Natural killer cell (primary cell): ENCODE data around the gene TOGARAM2. TPM values are rescaled to one million over a fixed set of nuclear protein-coding genes. Genes with fewer than 3 reads are reported as not detected.

Source experiments
- ATAC-seq, 3 donors: fragments of 150-1000 bp in 2 of 3; fragments of 200-7000 bp in 1 of 3; cut with Tn5 transposase; 1 replicate in 1 of 3; 2 replicates in 2 of 3; pipeline ENCODE4 v1.10.0; 2021; ENCODE audit warnings: mild to moderate bottlenecking in 2 of 3, moderate library complexity in 2 of 3
- DNase-seq, 2 donors: peaks; one replicate each; pipeline versions ENCODE4 v3.0.0 to v3.0.0-alpha.2; 2013 to 2021; ENCODE audit warnings: mixed read lengths in 1 of 2
- H3K27ac ChIP-seq: one replicate; pipeline ENCODE4 v1.5.1; 2013; ENCODE audit warnings: mild to moderate bottlenecking, low read length
- H3K27me3 ChIP-seq: one replicate; pipeline ENCODE4 v1.6.1; 2013; ENCODE audit warnings: low read length; ENCODE audit not compliant: control insufficient read depth, insufficient read depth
- H3K36me3 ChIP-seq: one replicate; pipeline ENCODE4 v1.6.1; 2013; ENCODE audit warnings: low read length; ENCODE audit not compliant: control insufficient read depth, insufficient read depth
- H3K4me1 ChIP-seq: one replicate; pipeline ENCODE4 v1.6.1; 2013; ENCODE audit warnings: low read length; ENCODE audit not compliant: control insufficient read depth, insufficient read depth
- H3K4me3 ChIP-seq: one replicate; pipeline ENCODE4 v1.5.1; 2013; ENCODE audit warnings: low read length
- H3K9me3 ChIP-seq: one replicate; pipeline ENCODE4 v1.6.1; 2013; ENCODE audit warnings: low read length; ENCODE audit not compliant: control insufficient read depth, insufficient read depth
- H3K27ac Mint-ChIP-seq, 2 donors: one replicate each; pipeline ENCODE4 v1.8.0; 2022; ENCODE audit warnings: mild to moderate bottlenecking in 2 of 2, mixed read lengths in 2 of 2, moderate library complexity in 1 of 2
- H3K27me3 Mint-ChIP-seq, 2 donors: one replicate each; pipeline ENCODE4 v1.8.0; 2022; ENCODE audit warnings: low read depth in 2 of 2, mixed read lengths in 2 of 2
- H3K36me3 Mint-ChIP-seq: one replicate; pipeline ENCODE4 v1.8.0; 2022; ENCODE audit warnings: mixed read lengths
- H3K4me1 Mint-ChIP-seq, 2 donors: one replicate each; pipeline ENCODE4 v1.8.0; 2022; ENCODE audit warnings: mixed read lengths in 2 of 2
- H3K4me3 Mint-ChIP-seq: one replicate; pipeline ENCODE4 v1.8.0; 2022; ENCODE audit warnings: mild to moderate bottlenecking, moderate library complexity, mixed read lengths
- H3K9me3 Mint-ChIP-seq, 2 donors: one replicate each; pipeline ENCODE4 v1.8.0; 2022; ENCODE audit warnings: mixed read lengths in 2 of 2
- whole genome bisulfite sequencing: methylation state at CpG from one replicate; pipeline ENCODE4 v1.1.7; 2013; ENCODE audit warnings: missing lambda C conversion rate; ENCODE audit not compliant: insufficient coverage; 5-methylcytosine and 5-hydroxymethylcytosine counted together
- intact Hi-C: fragments of 100-400 bp; cut with micrococcal nuclease; formaldehyde crosslinking; loops from one replicate; pipeline ENCODE4 v1.14.2; 2022
- total RNA-seq, 4 donors: library from RNA; stranded (reverse); fragments of 120-200 nt in 1 of 4; gene quantifications; one replicate each; pipeline versions ENCODE4 v1.2.3 to v1.2.4, GENCODE V29; 2013 to 2022
- TF ChIP-seq, protein P1 (sequence below): fragments of 200-600 bp; IDR thresholded peaks from one replicate; pipeline ENCODE4 v1.8.0; 2022; ENCODE audit warnings: antibody characterized with exemption

Gene TOGARAM2
- total RNA-seq, 3 donors from 2014 or later (not counting 1 experiment from before 2014, with no cell fraction given), result 25.9 to 53.2 (median 30.8) TPM

DNA sequence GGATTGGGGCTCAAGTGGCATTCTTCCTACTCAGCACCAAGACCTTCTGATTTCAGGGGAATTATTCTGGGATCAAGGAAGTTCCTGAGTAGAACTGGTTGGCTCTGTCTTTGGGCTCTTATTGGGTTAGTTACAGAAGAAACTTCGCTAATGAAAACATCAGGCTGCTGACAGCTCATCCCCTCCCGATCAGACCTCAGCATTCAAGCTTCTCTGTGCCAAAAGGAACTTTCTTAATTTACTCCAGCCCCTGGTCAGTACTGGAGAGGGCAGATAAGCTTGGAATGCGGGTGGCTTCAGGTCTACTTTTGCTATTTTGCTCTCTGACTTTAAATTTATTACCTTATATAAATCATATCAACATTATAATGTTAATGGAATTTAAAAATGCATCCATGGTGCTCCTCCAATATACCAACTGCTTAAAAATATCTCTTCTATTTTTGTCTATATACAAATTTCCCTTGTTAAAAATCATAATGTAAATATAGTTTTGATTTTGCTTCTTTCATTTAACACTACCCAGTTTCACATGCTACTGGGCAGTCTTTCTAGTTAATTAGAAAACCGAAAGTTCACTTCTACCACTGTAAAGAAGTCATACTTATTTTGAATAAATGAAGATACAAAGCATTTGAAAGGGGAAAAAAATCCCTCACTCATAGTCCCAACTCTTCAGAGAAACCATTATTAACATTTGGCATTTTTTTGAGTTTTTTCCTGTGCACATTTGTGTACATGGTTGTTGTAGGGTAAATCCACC, 58.8 kb downstream of the TOGARAM2 start:
- Histone ChIP-seq H3K27me3 (no peaks in the 10 kb centered on the region), H3K4me1 (peaks cover 7% of the 10 kb centered on the region), H3K27ac (no peak overlapping the region), H3K9me3 (no peaks in the 10 kb centered on the region), H3K36me3 (peaks cover 10% of the 10 kb centered on the region), H3K4me3 (no peak overlapping the region)
- H3K27me3 Mint-ChIP-seq, result no peaks in the 10 kb centered on the region
- no peaks in the 10 kb centered on the region for H3K9me3 Mint-ChIP-seq
- ATAC-seq, result no peak
- 86% methylated on average over 2 of the region's 4 CpGs for WGBS
- peaks cover 20 to 25% of the 10 kb centered on the region in 2 donors for H3K4me1 Mint-ChIP-seq
- DNase-seq, result no peak
- no peak overlapping the region for H3K4me3 Mint-ChIP-seq
- TF ChIP-seq, protein P1, sequence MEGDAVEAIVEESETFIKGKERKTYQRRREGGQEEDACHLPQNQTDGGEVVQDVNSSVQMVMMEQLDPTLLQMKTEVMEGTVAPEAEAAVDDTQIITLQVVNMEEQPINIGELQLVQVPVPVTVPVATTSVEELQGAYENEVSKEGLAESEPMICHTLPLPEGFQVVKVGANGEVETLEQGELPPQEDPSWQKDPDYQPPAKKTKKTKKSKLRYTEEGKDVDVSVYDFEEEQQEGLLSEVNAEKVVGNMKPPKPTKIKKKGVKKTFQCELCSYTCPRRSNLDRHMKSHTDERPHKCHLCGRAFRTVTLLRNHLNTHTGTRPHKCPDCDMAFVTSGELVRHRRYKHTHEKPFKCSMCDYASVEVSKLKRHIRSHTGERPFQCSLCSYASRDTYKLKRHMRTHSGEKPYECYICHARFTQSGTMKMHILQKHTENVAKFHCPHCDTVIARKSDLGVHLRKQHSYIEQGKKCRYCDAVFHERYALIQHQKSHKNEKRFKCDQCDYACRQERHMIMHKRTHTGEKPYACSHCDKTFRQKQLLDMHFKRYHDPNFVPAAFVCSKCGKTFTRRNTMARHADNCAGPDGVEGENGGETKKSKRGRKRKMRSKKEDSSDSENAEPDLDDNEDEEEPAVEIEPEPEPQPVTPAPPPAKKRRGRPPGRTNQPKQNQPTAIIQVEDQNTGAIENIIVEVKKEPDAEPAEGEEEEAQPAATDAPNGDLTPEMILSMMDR, result no peak
- H3K36me3 Mint-ChIP-seq, result peaks cover 7% of the 10 kb centered on the region
- peak overlapping the region; percentile 70 for H3K27ac Mint-ChIP-seq
- intact Hi-C loops, result no loop called here

DNA sequence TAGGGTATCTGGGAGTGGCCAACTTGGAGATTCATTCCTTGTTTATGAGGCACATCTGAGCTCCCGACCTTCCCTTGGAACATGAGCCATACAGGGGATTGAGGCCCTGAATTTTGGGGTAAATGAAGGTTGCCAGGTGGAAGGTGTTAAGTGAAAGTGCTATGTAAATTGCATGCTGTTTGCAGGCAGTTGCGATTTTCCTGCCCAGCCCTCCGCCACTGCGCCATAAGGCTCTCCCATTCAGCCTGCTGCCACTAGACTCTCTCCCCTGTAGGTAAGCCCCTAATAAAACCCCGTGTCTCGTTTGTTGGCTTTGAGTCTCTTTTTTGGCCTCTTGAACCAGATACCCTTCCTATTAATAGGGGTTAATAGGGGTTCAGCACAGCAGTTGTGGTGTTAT, 59.5 kb downstream of the TOGARAM2 start:
- peaks cover 10% of the 10 kb centered on the region for H3K36me3 ChIP-seq
- H3K4me1 ChIP-seq, result peaks cover under 1% of the 10 kb centered on the region
- DNase-seq, result no peak
- TF ChIP-seq, protein P1, result no peak
- no peaks in the 10 kb centered on the region for H3K9me3 ChIP-seq
- H3K27me3 Mint-ChIP-seq, result no peaks in the 10 kb centered on the region
- no peak for ATAC-seq
- intact Hi-C loops, result no loop called here
- no peaks in the 10 kb centered on the region for H3K27me3 ChIP-seq
- WGBS, result 97% methylated on average over 4 of the region's 6 CpGs
- peaks cover 15 to 20% of the 10 kb centered on the region in 2 donors for H3K4me1 Mint-ChIP-seq
- no peak overlapping the region for H3K27ac ChIP-seq
- H3K9me3 Mint-ChIP-seq, result no peaks in the 10 kb centered on the region
- H3K4me3 Mint-ChIP-seq, result no peak overlapping the region
- no peak overlapping the region for H3K4me3 ChIP-seq
- peak overlapping the region; percentile 70 for H3K27ac Mint-ChIP-seq
- peaks cover 7% of the 10 kb centered on the region for H3K36me3 Mint-ChIP-seq

DNA sequence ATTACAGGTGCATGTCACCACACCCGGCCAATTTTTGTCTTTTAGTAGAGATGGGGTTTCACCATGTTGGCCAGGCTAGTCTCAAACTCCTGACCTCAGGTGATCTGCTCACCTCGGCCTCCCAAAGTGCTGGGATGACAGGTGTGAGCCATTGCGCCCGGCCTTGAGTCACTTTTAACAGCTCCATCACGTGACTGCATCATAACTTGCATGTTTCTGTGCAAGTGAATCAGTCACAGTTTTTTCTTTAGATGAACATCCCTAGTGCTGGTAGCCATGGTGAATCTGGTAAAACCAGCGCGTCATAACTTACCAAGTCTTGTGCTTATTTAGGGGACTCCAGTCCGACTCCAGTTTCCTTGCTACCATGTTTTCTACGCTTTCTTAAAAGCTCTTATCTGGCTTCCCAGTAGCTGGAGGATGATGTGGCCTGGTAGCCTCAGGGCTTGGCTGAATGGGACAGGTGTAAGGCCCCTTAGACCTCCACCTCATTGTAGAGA, 60.1 kb downstream of the TOGARAM2 start:
- H3K9me3 ChIP-seq, result no peaks in the 10 kb centered on the region
- no peak for DNase-seq
- no peak overlapping the region for H3K27ac ChIP-seq
- Mint-ChIP-seq H3K4me3 (no peak overlapping the region), H3K4me1 (peaks cover 9 to 13% of the 10 kb centered on the region in 2 donors), H3K9me3 (no peaks in the 10 kb centered on the region), H3K36me3 (peaks cover under 1% of the 10 kb centered on the region), H3K27ac (no peak overlapping the region), H3K27me3 (no peaks in the 10 kb centered on the region)
- no peaks in the 10 kb centered on the region for H3K4me1 ChIP-seq
- intact Hi-C loops, result no loop called here
- ATAC-seq, result no peak
- 88% methylated on average over 9 of the region's 9 CpGs for WGBS
- peaks cover 12% of the 10 kb centered on the region for H3K36me3 ChIP-seq
- no peaks in the 10 kb centered on the region for H3K27me3 ChIP-seq
- TF ChIP-seq, protein P1, result no peak
- no peak overlapping the region for H3K4me3 ChIP-seq
